GM19395 (cell line): Measurements from ENCODE around the gene CDC16.
A peak's percentile ranks its signal among the peaks of the same experiment; 100 is the strongest.
"Not testable (repeated sequence)": the region's sequence is repeated elsewhere in the genome, so short reads cannot be mapped to it uniquely, and the experiment has no call there.

Experiments used
- ATAC-seq: cut with Tn5 transposase; IDR thresholded peaks from one replicate; pipeline ENCODE4 v1.9.1; 2021; ENCODE audit warnings: mild to moderate bottlenecking, moderate library complexity; ENCODE audit not compliant: unreplicated experiment

The CDC16 gene

GRCh38 chr13:114234645-114235421 is at the start of gene CDC16:
Gene CDC16, plus strand, starts transcription at chr13:114234897. Its CDS starts 188 bp downstream, at chr13:114235085.
- peak; percentile 93 for ATAC-seq

GRCh38 chr13:114185182-114185971 is 49.3 kb upstream of the CDC16 start:
- ATAC-seq = no peak

GRCh38 chr13:114194853-114195252 is 39.8 kb upstream of the CDC16 start:
- ATAC-seq = no peak

DNA sequence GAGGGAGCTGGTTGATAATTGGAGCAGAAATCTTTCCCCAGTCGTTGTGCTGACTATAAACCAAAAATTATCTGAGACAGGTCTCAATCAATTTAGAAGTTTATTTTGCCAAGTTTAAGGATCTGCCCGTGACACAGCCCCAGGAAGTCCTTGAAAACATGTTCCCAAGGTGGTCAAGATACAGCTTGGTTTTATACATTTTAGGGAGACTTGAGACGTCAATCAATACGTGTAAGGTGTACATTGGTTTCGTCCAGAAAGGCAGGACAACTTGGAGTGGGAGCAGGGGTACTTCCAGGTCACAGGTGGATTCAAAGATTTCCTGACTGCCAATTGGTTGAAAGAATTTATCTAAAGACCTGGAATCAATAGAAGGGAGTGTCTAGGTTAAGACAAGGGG is 38.1 kb upstream of the CDC16 start:
- ATAC-seq = no peak

- no peak for ATAC-seq
These were observed 36.1 kb upstream of the CDC16 start for GRCh38 chr13:114198556-114198955.

DNA sequence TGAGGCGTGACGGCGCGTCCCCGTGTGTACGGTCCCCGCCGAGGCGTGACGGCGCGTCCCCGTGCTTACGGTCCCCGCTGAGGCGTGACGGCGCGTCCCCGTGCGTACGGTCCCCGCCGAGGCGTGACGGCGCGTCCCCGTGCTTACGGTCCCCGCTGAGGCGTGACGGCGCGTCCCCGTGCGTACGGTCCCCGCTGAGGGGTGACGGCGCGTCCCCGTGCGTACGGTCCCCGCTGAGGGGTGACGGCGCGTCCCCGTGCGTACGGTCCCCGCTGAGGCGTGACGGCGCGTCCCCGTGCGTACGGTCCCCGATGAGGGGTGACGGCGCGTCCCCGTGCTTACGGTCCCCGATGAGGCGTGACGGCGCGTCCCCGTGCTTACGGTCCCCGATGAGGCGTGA is 35.2 kb upstream of the CDC16 start:
- ATAC-seq = not testable (repeated sequence)

DNA sequence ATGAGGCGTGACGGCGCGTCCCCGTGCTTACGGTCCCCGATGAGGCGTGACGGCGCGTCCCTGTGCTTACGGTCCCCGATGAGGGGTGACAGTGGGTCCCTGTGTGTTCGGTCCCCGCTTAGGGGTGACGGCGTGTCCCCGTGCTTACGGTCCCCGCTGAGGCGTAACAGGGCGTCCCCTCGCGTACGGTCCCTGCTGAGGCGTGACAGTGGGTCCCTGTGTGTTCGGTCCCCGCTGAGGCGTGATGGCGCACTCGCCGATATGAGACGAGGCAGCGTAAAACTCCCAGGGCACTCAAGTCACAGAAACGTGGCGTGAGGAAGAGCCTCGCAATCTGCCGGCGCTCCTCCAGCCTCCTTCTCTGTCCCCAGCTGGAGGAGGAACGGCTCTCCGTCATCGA is 34.7 kb upstream of the CDC16 start:
- no peak for ATAC-seq

DNA sequence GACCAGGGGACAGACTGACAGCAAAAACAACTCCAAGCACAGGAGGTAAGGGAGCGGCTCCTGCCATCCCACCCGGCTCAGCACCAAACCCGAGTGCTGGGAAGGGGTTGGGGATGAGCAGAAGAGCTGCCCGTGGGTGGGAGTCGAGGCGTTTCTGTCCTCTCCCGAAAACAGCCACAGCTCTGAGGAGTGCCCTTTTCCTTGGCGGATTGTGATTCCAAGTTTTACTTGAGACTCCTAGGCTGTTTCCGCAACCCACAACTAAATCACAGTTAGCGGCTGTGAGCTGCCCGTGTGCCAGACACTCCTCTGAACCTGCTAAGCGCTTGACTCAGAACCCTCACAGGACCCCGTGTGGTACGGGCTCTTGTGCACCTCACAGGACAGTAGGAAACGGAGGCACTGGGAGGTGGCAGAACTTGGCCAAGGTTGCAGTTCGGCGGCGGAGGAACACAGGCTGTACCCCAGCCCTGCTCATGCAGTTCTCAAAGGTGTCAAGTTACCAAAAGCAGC is 34.2 kb upstream of the CDC16 start:
- ATAC-seq = no peak

DNA sequence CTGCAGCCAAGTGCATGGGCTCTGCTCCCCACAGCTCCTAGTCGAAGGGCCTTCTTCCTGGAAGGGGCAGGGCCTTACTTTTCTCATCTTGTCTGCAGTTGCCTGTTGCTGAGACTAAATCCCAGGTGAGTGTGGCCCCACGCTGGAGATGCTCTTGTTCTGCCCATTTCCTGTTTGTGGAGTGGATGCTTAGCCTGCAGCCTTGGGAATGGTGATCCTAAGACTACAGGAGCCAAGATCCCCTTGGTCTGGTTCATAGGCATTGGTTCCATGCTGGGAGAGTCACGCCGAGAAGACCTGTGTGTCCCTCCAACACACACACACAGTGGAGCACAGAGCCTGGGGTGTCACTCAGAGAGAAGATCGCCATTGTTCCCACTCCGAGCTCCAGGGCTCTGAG is 32.1 kb upstream of the CDC16 start:
- no peak for ATAC-seq

- no peak for ATAC-seq
These were observed 31.2 kb upstream of the CDC16 start for GRCh38 chr13:114203536-114203935.

DNA sequence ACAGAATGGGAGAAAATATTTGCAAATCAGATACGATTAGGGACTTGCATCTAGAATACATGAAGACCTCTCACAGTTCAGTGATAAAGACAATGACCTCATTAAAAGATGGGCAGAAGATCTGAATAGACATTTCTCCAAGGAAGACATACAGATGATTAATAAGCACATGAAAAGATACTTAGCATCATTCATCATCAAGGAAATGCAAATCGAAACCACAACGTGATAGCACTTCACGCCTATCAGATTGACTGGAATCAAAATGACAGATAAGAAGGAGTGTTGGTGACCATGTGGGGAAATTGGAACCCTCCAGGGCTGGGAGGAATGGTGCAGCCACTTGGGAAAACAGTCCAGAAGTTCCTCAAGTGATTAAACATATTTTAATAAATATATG is 29.8 kb upstream of the CDC16 start:
- ATAC-seq = no peak

GRCh38 chr13:114208134-114208533 is 26.6 kb upstream of the CDC16 start:
- no peak for ATAC-seq

DNA sequence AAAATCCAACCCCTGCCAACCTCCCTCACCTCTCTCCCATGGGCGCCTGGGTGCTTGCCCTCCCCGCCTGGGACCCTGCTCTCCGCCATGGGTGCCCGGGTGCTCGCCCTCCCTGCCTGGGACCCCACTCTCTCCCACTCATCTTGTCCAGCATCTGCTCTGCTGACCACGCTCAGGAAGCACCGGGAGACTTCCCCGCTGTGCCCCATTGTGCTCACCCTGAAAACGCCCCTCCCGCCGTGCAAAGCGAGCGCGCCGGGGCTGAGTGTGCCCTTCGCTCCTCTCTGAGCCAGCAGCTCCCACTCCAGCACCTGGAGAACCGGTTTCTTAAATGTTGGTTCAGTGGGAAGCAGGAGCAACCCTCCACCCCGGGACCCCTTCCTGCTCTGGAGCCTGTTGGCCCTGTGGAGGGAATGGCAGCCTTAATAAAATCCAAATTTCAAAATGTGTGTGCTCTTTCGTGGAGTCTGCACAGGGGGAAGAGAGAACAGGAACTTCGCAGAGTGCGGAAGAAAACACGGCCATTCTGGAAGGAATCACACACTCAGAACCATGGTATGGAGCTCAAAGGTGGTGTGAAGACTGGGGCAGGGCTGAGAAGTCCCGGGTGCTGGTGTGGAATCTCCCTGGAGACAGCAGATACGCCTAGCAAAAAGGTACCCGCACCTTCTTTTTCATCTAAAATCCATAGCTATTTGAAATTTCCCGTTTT is 23.1 kb upstream of the CDC16 start:
- no peak for ATAC-seq

- ATAC-seq = no peak
These were observed 22.6 kb upstream of the CDC16 start for GRCh38 chr13:114212158-114212495.

DNA sequence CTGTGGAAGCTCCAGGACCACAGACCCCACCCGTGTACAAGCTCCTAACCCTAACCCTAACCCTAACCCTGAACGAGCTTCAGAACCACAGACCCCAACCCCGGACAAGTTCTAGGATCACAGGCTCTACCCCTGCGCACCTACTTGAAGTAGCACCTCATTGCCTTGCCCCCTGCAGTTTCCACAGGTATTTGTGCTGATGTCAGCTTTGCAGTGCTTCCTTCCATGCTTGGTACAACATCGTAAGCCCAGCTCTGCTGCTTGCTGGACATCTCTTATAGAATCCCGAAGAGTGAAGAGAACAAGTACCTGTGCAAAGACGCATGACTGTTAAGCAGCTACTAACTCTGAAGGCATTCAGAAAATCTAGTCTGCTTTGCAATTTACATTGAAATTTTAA is 20.7 kb upstream of the CDC16 start:
- no peak for ATAC-seq

- ATAC-seq = no peak
These were observed 15.3 kb upstream of the CDC16 start for GRCh38 chr13:114219392-114219791.

DNA sequence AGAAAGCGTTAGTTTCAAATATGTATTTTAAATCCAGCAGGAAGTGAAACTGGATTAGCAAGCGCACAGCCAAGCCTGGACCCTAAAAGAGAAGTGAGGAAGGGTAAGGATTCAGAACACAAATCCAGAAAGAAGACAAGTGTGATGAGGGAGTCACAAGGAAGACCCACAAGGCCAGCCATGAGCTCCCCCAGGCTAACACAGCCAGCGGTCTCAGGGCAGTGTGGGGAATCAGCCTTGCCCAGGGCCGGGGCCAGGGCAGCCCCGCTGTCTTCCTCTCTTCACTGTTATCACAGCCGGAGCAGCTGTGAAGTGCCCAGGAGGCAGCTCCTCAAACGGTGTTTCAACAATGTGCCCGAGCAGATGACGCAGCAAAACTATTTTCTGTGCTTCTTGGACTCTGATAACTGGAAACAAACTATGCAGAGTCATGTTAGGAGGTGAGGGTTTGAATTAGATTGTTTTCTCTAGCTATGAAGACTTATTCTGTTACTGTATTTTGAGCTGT is 12.2 kb upstream of the CDC16 start:
- ATAC-seq = no peak

GRCh38 chr13:114224201-114224600 is 10.5 kb upstream of the CDC16 start:
- no peak for ATAC-seq

GRCh38 chr13:114225610-114226009 is 9.1 kb upstream of the CDC16 start:
- ATAC-seq = no peak

GRCh38 chr13:114226088-114226487 is 8.6 kb upstream of the CDC16 start:
- no peak for ATAC-seq

DNA sequence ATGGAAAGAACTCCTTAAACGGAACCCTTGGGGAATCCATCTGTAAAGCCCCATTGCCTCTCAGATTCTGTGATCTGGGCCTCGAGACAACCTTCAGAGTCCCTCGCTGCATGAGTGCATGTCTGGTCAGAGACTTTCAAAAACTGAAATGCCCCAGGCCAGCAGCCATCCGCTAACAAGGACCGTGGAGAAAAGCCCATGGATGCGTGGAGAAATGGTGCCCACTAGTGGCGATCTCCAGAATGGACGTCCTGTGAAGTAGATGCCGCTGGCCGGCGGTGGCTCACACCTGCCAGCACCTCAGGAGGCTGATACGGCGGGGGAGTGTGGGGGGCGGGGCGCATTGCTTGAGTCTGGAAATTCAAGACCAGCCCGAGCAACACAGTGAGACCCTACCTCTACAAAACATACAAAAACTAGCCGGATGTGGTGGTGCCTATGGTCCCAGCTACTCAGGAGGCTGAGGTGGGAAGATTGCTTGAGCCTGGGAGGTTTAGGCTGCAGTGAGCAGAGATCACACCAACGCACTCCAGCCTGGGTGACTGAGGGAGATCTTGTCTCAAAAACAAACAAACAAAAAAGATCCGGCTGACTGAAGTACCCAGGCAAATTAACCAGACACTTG is 7.9 kb upstream of the CDC16 start:
- ATAC-seq = peak; percentile 88
